SK-N-SH (cell line): ENCODE results near the gene KRTAP19-7. TPM values are rescaled to one million over a fixed set of nuclear protein-coding genes. Genes with fewer than 3 reads are reported as not detected.

Source experiments
- CTCF ChIA-PET: fragments of 300-600, 350-600 bp; formaldehyde crosslinking; extraction: SDS; loops from one replicate; lab custom pipeline; 2021; lab: Yijun Ruan, JAX
- POLR2A ChIA-PET: fragments of 350-600 bp; sonication (Branson Sonifier 250); formaldehyde crosslinking; extraction: SDS; loops from one replicate; lab custom pipeline; 2020; ENCODE audit warnings: antibody characterized with exemption, inconsistent platforms; lab: Yijun Ruan, JAX
- DNase-seq: peaks from one replicate; pipeline ENCODE4 v3.0.0; 2012
- H2AFZ ChIP-seq: fragments of 200-600 bp; sonication (generic); 2 replicates; pipeline ENCODE4 v1.8.1; 2016; ENCODE audit warnings: antibody characterized with exemption, mild to moderate bottlenecking, low read depth
- H3F3A ChIP-seq: fragments of 200-600 bp; sonication (generic); replicated peaks from 2 replicates; pipeline ENCODE3; 2016; ENCODE audit warnings: antibody characterized with exemption, mild to moderate bottlenecking; ENCODE audit not compliant: insufficient read depth
- H3K27ac ChIP-seq, 2 experiments: fragments of 200-500 bp in 1 of 2; fragments of 200-600 bp in 1 of 2; sonication (Bioruptor generic) in 1 of 2; sonication (generic), shearing (Covaris generic) in 1 of 2; 2 replicates each; pipeline versions ENCODE4 v1.5.1 to v1.6.1; 2014 to 2016; ENCODE audit warnings: low read depth in 2 of 2, inconsistent platforms in 1 of 2, low read length in 1 of 2, mild to moderate bottlenecking in 1 of 2, mixed read lengths in 1 of 2
- H3K27me3 ChIP-seq: fragments of 200-600 bp; sonication (generic), shearing (Covaris generic); 2 replicates; pipeline ENCODE4 v1.6.1; 2016; ENCODE audit warnings: mixed run types; ENCODE audit not compliant: insufficient read depth
- H3K36me3 ChIP-seq, 2 experiments: fragments of 200-500 bp in 1 of 2; fragments of 200-600 bp in 1 of 2; sonication (Bioruptor generic) in 1 of 2; sonication (generic) in 1 of 2; replicated peaks in 1 of 2; 2 replicates each; pipeline versions ENCODE3 to v1.5.1; 2014 to 2016; ENCODE audit warnings: low read length in 1 of 2, mild to moderate bottlenecking in 1 of 2; ENCODE audit not compliant: insufficient read depth in 2 of 2, control insufficient read depth in 1 of 2
- H3K4me1 ChIP-seq, 2 experiments: fragments of 200-500 bp in 1 of 2; fragments of 200-600 bp in 1 of 2; sonication (Bioruptor generic) in 1 of 2; sonication (generic), shearing (Covaris generic) in 1 of 2; 2 replicates each; pipeline versions ENCODE4 v1.5.1 to v1.6.1; 2014 to 2016; ENCODE audit warnings: low read depth in 1 of 2, low read length in 1 of 2, mixed run types in 1 of 2; ENCODE audit not compliant: insufficient read depth in 2 of 2, control insufficient read depth in 1 of 2
- H3K4me2 ChIP-seq: fragments of 200-600 bp; sonication (generic), shearing (Covaris generic); 2 replicates; pipeline ENCODE4 v1.6.1; 2017; ENCODE audit warnings: mixed run types
- H3K4me3 ChIP-seq, 2 experiments: fragments of 200-500 bp in 1 of 2; fragments of 200-600 bp in 1 of 2; sonication (Bioruptor generic) in 1 of 2; sonication (generic), shearing (Covaris generic) in 1 of 2; 2 replicates each; pipeline versions ENCODE4 v1.5.1 to v1.8.1; 2014 to 2016; ENCODE audit warnings: low read depth in 2 of 2, inconsistent platforms in 1 of 2, low read length in 1 of 2, mild to moderate bottlenecking in 1 of 2, mixed read lengths in 1 of 2, moderate library complexity in 1 of 2
- H3K79me2 ChIP-seq: fragments of 200-600 bp; sonication (generic); 2 replicates; pipeline ENCODE4 v1.8.1; 2017; ENCODE audit warnings: mild to moderate bottlenecking; ENCODE audit not compliant: insufficient read depth
- H3K9ac ChIP-seq: fragments of 200-600 bp; sonication (generic); 2 replicates; pipeline ENCODE4 v1.6.1; 2017; ENCODE audit warnings: mixed run types
- H3K9me2 ChIP-seq: fragments of 200-600 bp; sonication (generic); 2 replicates; pipeline ENCODE4 v1.6.1; 2017; ENCODE audit warnings: mixed run types
- H3K9me3 ChIP-seq: fragments of 200-600 bp; sonication (generic); 2 replicates; pipeline ENCODE4 v1.6.1; 2017; ENCODE audit warnings: mixed run types, mild to moderate bottlenecking, moderate library complexity
- H4K20me1 ChIP-seq: fragments of 200-600 bp; sonication (generic); 2 replicates; pipeline ENCODE4 v1.6.1; 2017; ENCODE audit warnings: mild to moderate bottlenecking, mixed run types; ENCODE audit not compliant: insufficient read depth
- CHD2 ChIP-seq: fragments of 150-350 bp; IDR thresholded peaks from 2 replicates; pipeline ENCODE4 v1.6.1; 2018; ENCODE audit warnings: low read length; ENCODE audit not compliant: partially characterized antibody
- EP300 ChIP-seq, 2 experiments: IDR thresholded peaks; 2 replicates each; pipeline versions ENCODE4 v1.4.0 to v1.6.1; 2012; ENCODE audit warnings: borderline replicate concordance in 1 of 2, low read depth in 1 of 2, low read length in 1 of 2
- FOXM1 ChIP-seq: IDR thresholded peaks from 2 replicates; pipeline ENCODE4 v1.4.0; 2012; ENCODE audit warnings: low read depth, mild to moderate bottlenecking
- GABPA ChIP-seq: IDR thresholded peaks from 2 replicates; pipeline ENCODE4 v1.4.0; 2012; ENCODE audit warnings: low read depth, mild to moderate bottlenecking
- JUND ChIP-seq: IDR thresholded peaks from 2 replicates; pipeline ENCODE4 v1.4.0; 2012
- MAX ChIP-seq: IDR thresholded peaks from 2 replicates; pipeline ENCODE4 v1.4.0; 2012; ENCODE audit warnings: low read depth
- MEF2A ChIP-seq: IDR thresholded peaks from 2 replicates; pipeline ENCODE4 v1.4.0; 2012; ENCODE audit warnings: low read depth, borderline replicate concordance
- MXI1 ChIP-seq: IDR thresholded peaks from 2 replicates; pipeline ENCODE4 v1.6.1; 2012; ENCODE audit warnings: mild to moderate bottlenecking, low read depth, low read length, improper control_type of control experiment
- POLR2AphosphoS5 ChIP-seq: IDR thresholded peaks from 2 replicates; pipeline ENCODE4 v1.6.1; 2012; ENCODE audit warnings: low read depth, low read length
- RAD21 ChIP-seq: IDR thresholded peaks from 2 replicates; pipeline ENCODE4 v1.6.1; 2012; ENCODE audit warnings: mild to moderate bottlenecking, low read length
- RCOR1 ChIP-seq: fragments of 150-350 bp; IDR thresholded peaks from 2 replicates; pipeline ENCODE4 v1.6.1; 2017; ENCODE audit warnings: antibody characterized with exemption, low read length
- RXRA ChIP-seq: IDR thresholded peaks from 2 replicates; pipeline ENCODE4 v1.4.0; 2012; ENCODE audit warnings: low read depth, mild to moderate bottlenecking, borderline replicate concordance
- SMC3 ChIP-seq: IDR thresholded peaks from 2 replicates; pipeline ENCODE4 v1.6.1; 2012; ENCODE audit warnings: low read depth, low read length, improper control_type of control experiment
- TAF1 ChIP-seq: IDR thresholded peaks from 2 replicates; pipeline ENCODE4 v1.6.1; 2012; ENCODE audit warnings: low read depth, mild to moderate bottlenecking, low read length, moderate library complexity, borderline replicate concordance
- TCF12 ChIP-seq: IDR thresholded peaks from 2 replicates; pipeline ENCODE4 v1.4.0; 2012
- TEAD4 ChIP-seq: IDR thresholded peaks from 2 replicates; pipeline ENCODE4 v1.4.0; 2012; ENCODE audit warnings: mild to moderate bottlenecking, borderline replicate concordance; ENCODE audit not compliant: insufficient read depth
- WGBS: methylation state at CpG from one replicate; pipeline ENCODE4 v1.1.6; 2017; ENCODE audit warnings: low lambda C conversion rate; 5-methylcytosine and 5-hydroxymethylcytosine counted together
- polyA plus RNA-seq, 3 experiments: library from polyadenylated mRNA; depleted of rRNA; stranded (reverse); fragments of >200 nt; gene quantifications; 2 replicates each; pipeline ENCODE4 v1.2.3, GENCODE V29; 2012
- TF ChIP-seq, protein P1 (sequence below): IDR thresholded peaks from 2 replicates; pipeline ENCODE4 v1.4.0; 2012; ENCODE audit warnings: low read depth, borderline replicate concordance
- TF ChIP-seq, protein P2 (sequence below): IDR thresholded peaks from 2 replicates; pipeline ENCODE4 v1.4.0; 2012; ENCODE audit warnings: low read depth, borderline replicate concordance

Gene KRTAP19-7
- polyA plus RNA-seq, 1 of the 3 experiments (the other 2 are of a cell fraction), result not detected

GRCh38 chr21:30592140-30592539 is 31.0 kb upstream of the KRTAP19-7 start, which contains the start of gene KRTAP6-3:
TSS of gene KRTAP6-3 (plus strand) at chr21:30592440. CDS start at chr21:30592446, 6 bp downstream.
- ChIA-PET POLR2A (no interaction called here), CTCF (no interaction called here)
- no peaks in the 10 kb centered on the region for H3F3A ChIP-seq
- no peak for DNase-seq
- H3K27ac ChIP-seq, result no peak within 1 kb of the TSS
- WGBS, result 2% methylated on average over 3 of the region's 4 CpGs
- no peak within 1 kb of the TSS for H2AFZ ChIP-seq
- no peak within 1 kb of the TSS for H3K4me2 ChIP-seq
- TF ChIP-seq MAX, result no peak
- TF ChIP-seq, protein P1, sequence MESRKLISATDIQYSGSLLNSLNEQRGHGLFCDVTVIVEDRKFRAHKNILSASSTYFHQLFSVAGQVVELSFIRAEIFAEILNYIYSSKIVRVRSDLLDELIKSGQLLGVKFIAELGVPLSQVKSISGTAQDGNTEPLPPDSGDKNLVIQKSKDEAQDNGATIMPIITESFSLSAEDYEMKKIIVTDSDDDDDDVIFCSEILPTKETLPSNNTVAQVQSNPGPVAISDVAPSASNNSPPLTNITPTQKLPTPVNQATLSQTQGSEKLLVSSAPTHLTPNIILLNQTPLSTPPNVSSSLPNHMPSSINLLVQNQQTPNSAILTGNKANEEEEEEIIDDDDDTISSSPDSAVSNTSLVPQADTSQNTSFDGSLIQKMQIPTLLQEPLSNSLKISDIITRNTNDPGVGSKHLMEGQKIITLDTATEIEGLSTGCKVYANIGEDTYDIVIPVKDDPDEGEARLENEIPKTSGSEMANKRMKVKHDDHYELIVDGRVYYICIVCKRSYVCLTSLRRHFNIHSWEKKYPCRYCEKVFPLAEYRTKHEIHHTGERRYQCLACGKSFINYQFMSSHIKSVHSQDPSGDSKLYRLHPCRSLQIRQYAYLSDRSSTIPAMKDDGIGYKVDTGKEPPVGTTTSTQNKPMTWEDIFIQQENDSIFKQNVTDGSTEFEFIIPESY, result no peak
- no peak for TF ChIP-seq RCOR1
- TF ChIP-seq RXRA, result no peak
- no peak for TF ChIP-seq RAD21
- no peak for TF ChIP-seq TEAD4
- no peak for TF ChIP-seq TAF1
- no peak for TF ChIP-seq TCF12
- TF ChIP-seq CHD2, result no peak
- TF ChIP-seq, protein P2, sequence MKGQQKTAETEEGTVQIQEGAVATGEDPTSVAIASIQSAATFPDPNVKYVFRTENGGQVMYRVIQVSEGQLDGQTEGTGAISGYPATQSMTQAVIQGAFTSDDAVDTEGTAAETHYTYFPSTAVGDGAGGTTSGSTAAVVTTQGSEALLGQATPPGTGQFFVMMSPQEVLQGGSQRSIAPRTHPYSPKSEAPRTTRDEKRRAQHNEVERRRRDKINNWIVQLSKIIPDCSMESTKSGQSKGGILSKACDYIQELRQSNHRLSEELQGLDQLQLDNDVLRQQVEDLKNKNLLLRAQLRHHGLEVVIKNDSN, result no peak
- TF ChIP-seq MEF2A, result no peak
- no peak for TF ChIP-seq POLR2AphosphoS5
- TF ChIP-seq SMC3, result no peak
- H4K20me1 ChIP-seq, result no peaks in the 10 kb centered on the region
- H3K27me3 ChIP-seq, result no peaks in the 10 kb centered on the region
- H3K4me1 ChIP-seq, result no peaks in the 10 kb centered on the region
- no peak within 1 kb of the TSS for H3K9ac ChIP-seq
- no peaks in the 10 kb centered on the region for H3K9me3 ChIP-seq
- no peaks in the 10 kb centered on the region for H3K9me2 ChIP-seq
- H3K79me2 ChIP-seq, result no peaks in the 10 kb centered on the region
- no peak within 1 kb of the TSS for H3K4me3 ChIP-seq
- no peaks in the 10 kb centered on the region for H3K36me3 ChIP-seq

DNA sequence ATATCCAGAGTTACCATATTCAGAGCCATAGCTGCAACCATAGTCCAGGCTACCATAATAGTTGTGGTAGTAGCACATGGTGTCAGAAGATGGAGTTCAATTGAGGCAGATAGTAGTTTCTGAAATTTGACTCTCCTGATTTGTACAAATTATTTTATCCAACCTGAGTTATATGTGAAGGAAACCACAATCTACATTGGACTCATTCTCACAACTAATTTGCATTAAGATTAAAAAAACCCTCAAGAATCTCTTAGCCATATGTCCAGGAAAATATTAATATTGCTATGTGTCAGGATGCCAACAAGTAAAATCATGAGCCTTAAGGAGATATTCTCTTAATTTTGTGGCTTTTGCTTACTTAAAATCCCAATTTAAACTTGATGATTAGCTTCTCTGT is 29.2 kb upstream of the KRTAP19-7 start, which contains the start of gene KRTAP22-2:
Gene KRTAP22-2, minus strand, starts transcription at position 101 of the 400 bp plus-strand sequence.
- H3K27me3 ChIP-seq, result no peaks in the 10 kb centered on the region
- H3F3A ChIP-seq, result no peaks in the 10 kb centered on the region
- no peak within 1 kb of the TSS for H3K9ac ChIP-seq
- H3K4me3 ChIP-seq, result no peak within 1 kb of the TSS
- H3K4me2 ChIP-seq, result no peak within 1 kb of the TSS
- no peaks in the 10 kb centered on the region for H3K9me3 ChIP-seq
- H3K27ac ChIP-seq, result no peak within 1 kb of the TSS
- H3K9me2 ChIP-seq, result no peaks in the 10 kb centered on the region
- H3K79me2 ChIP-seq, result no peaks in the 10 kb centered on the region
- no peak within 1 kb of the TSS for H2AFZ ChIP-seq
- no peak for DNase-seq
- POLR2A ChIA-PET, result no interaction called here
- H4K20me1 ChIP-seq, result no peaks in the 10 kb centered on the region
- H3K4me1 ChIP-seq, result no peaks in the 10 kb centered on the region
- no peak for TF ChIP-seq EP300 (IDR thresholded peaks at IDR 0.05; ENCODE audit: borderline replicate concordance in 1 of 2, low read depth in 1 of 2, low read length in 1 of 2)
- no peak for TF ChIP-seq MXI1
- no peak for TF ChIP-seq JUND
- TF ChIP-seq RCOR1, result no peak
- TF ChIP-seq, protein P2, result no peak
- TF ChIP-seq SMC3, result no peak
- TF ChIP-seq GABPA, result no peak
- TF ChIP-seq, protein P1, result no peak
- TF ChIP-seq FOXM1, result no peak
- no peak for TF ChIP-seq POLR2AphosphoS5
- no peak for TF ChIP-seq MAX
- TF ChIP-seq RAD21, result no peak
- no peak for TF ChIP-seq CHD2
- H3K36me3 ChIP-seq, result no peaks in the 10 kb centered on the region
- CTCF ChIA-PET, result no interaction called here
